ENCODE results near the gene KIF26B. TPM values are rescaled to one million over a fixed set of nuclear protein-coding genes. Genes with fewer than 3 reads are reported as not detected.

KIF26B gene
- total and polyA plus RNA-seq, 2 of the 4 experiments (the other 2 are of a cell fraction) = 0.53 to 0.54 TPM

- dilution Hi-C loops (cut with HindIII; ENCODE audit: low sequenced_read_pairs, unreplicated experiment) = no loop called here
- DNase-seq = no peak
- Histone ChIP-seq H4K8ac (ENCODE audit: low read depth in 2 of 2, low read length in 2 of 2) (no peak overlapping the region), H3K56ac (ENCODE audit: extremely low read depth, insufficient read depth, low read length) (no peak overlapping the region), H4K91ac (ENCODE audit: insufficient read depth, low read depth, low read length) (no peak overlapping the region), H3K9me1 (ENCODE audit: insufficient read depth, low read length) (0 out of 2 replicates have a peak, but pooled peaks cover 4% of the 10 kb centered on the region), H3K27me3 (ENCODE audit: control insufficient read depth, insufficient read depth, low read length) (no peaks in the 10 kb centered on the region; the same call in 1 of the 2 replicates), H3K23ac (ENCODE audit: low read depth, low read length) (no peak overlapping the region), H3K4ac (ENCODE audit: low read depth, low read length) (no peak overlapping the region), H3K4me2 (ENCODE audit: low read depth, low read length) (no peak overlapping the region), H3K4me3 (ENCODE audit: insufficient read depth, low read depth, low read length) (no peak overlapping the region), H2AFZ (replicated peaks; ENCODE audit: low read length, poor library complexity) (no peak overlapping the region), H3K9ac (ENCODE audit: low read depth, low read length) (no peak overlapping the region), H2AK5ac (ENCODE audit: low read depth, low read length) (no peak overlapping the region), H3K79me1 (ENCODE audit: low read depth in 1 of 2, low read length in 2 of 2) (no peaks in the 10 kb centered on the region), H4K5ac (ENCODE audit: low read depth, low read length) (no peak overlapping the region), H3K27ac (ENCODE audit: insufficient read depth, low read length) (no peak overlapping the region), H3K14ac (replicated peaks; ENCODE audit: low read depth, low read length) (no peak overlapping the region), H2BK120ac (ENCODE audit: low read depth, low read length) (no peak overlapping the region), H2AK9ac (replicated peaks; ENCODE audit: low read depth, low read length, poor library complexity) (no peak overlapping the region), H3K9me3 (ENCODE audit: control insufficient read depth, insufficient read depth, low read length) (no peaks in the 10 kb centered on the region), H2BK20ac (ENCODE audit: low read depth, low read length) (no peak overlapping the region), H2BK15ac (ENCODE audit: low read depth, low read length) (no peak overlapping the region), H3K36me3 (ENCODE audit: control insufficient read depth, insufficient read depth, low read length) (peaks cover 4% of the 10 kb centered on the region; the same call in 1 of the 2 replicates), H4K20me1 (ENCODE audit: insufficient read depth, low read length) (no peaks in the 10 kb centered on the region), H2BK5ac (ENCODE audit: low read depth, low read length, poor library complexity, severe bottlenecking) (no peak overlapping the region), H3K18ac (ENCODE audit: low read depth, low read length) (no peak overlapping the region), H3K4me1 (ENCODE audit: control insufficient read depth, insufficient read depth, low read length) (no peaks in the 10 kb centered on the region)
- WGBS, 2 experiments (ENCODE audit: extremely low coverage in 2 of 2, insufficient read length in 1 of 2) = 84% methylated on average over 5 of the region's 5 CpGs; no CpG with 5 or more reads in 1 of the 2 experiments
- ChIA-PET POLR2A (ENCODE audit: unreplicated experiment) (no interaction called here), CTCF (no interaction called here)
- TF ChIP-seq ELK1 (IDR thresholded peaks at IDR 0.05; ENCODE audit: borderline replicate concordance, low read depth, low read length) (no peak), RFX5 (IDR thresholded peaks at IDR 0.05; ENCODE audit: low read depth, low read length) (no peak), CTCF (conservative IDR thresholded peaks at IDR 0.05; ENCODE audit: low read depth, low read length) (no peak)
- no peak for ATAC-seq (ENCODE audit: low read depth)
- BruUV-seq (replicated peaks) = no TSS peak
- in situ Hi-C loops (cut with MboI; ENCODE audit: low sequenced_read_pairs) = no loop called here
- intact Hi-C loops (cut with micrococcal nuclease) = loop anchor here (10.0 kb wide), 1 partner anchor 1537 kb away; no protein-coding TSS in a partner anchor
Measured at GRCh38 chr1:245461681-245462080, 306.9 kb downstream of the KIF26B start.

Measured in IMR-90 (cell line).